Measurements from ENCODE around the gene KCNMA1. TPM values are rescaled to one million over a fixed set of nuclear protein-coding genes. Genes with fewer than 3 reads are reported as not detected.

The KCNMA1 gene
- total and polyA plus RNA-seq, 10 of the 15 experiments (the other 5 are each of a cell fraction or from before 2014, with no cell fraction given) = 8.5 to 77.0 (median 21.3) TPM

DNA sequence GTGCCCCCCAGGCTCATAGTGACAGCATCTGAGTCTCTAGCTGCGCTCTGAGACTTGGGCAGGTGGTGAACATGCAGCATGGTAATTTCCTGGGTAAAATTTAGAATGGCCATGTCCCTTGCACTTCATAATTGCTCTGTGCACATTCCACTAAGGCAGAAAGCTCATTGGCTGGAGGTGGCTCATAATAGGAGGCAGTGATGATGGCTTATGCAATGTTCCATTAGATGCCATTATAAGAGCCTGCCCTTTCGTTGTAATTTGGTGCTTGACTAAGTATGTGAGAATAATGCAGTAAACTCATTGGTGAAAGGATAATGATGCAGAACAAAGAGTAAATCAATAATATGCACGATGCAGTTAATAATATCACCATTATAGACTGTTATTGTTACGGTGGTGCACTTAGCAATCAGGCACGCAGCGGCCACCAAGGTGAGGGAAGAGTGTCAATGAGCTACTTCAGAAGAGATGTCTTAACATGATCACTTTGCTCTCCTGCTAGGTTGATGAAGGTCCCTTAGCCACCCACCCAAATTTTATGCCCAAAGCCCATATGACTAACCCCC lies 545.9 kb downstream of the KCNMA1 start:
- intact Hi-C loops (cut with micrococcal nuclease; ENCODE audit: unreplicated experiment) (no loop called here), in situ Hi-C loops (cut with MboI) (no loop called here)
- Histone ChIP-seq H3K4me1 (ENCODE audit: control insufficient read depth, insufficient read depth, low read length) (no peaks in the 10 kb centered on the region), H3K27ac (ENCODE audit: control insufficient read depth, insufficient read depth) (no peak overlapping the region), H2AFZ (ENCODE audit: control insufficient read depth, low read depth, low read length) (no peak overlapping the region), H3K27me3 (replicated peaks in 1 of 2; ENCODE audit: control insufficient read depth in 2 of 2, insufficient read depth in 2 of 2, low read length in 1 of 2) (no peaks in the 10 kb centered on the region), H4K20me1 (ENCODE audit: control insufficient read depth, insufficient read depth) (no peaks in the 10 kb centered on the region), H3K4me3 (no peak overlapping the region), H3K9ac (ENCODE audit: control insufficient read depth, insufficient read depth, low read length) (no peak overlapping the region), H3K4me2 (ENCODE audit: control insufficient read depth, insufficient read depth) (no peak overlapping the region), H3K9me3 (replicated peaks; ENCODE audit: control insufficient read depth, insufficient read depth, low read length) (no peaks in the 10 kb centered on the region), H3K36me3 (ENCODE audit: control insufficient read depth in 2 of 2, insufficient read depth in 2 of 2, low read length in 1 of 2) (no peaks in the 10 kb centered on the region; a peak in 1 of 4 replicates), H3K79me2 (ENCODE audit: control insufficient read depth, insufficient read depth, low read length) (no peaks in the 10 kb centered on the region)
- 58% methylated on average over 6 of the region's 6 CpGs for WGBS (ENCODE audit: insufficient coverage, insufficient replicate concordance, low lambda C conversion rate, missing lambda C conversion rate)
- TF ChIP-seq, protein P1, sequence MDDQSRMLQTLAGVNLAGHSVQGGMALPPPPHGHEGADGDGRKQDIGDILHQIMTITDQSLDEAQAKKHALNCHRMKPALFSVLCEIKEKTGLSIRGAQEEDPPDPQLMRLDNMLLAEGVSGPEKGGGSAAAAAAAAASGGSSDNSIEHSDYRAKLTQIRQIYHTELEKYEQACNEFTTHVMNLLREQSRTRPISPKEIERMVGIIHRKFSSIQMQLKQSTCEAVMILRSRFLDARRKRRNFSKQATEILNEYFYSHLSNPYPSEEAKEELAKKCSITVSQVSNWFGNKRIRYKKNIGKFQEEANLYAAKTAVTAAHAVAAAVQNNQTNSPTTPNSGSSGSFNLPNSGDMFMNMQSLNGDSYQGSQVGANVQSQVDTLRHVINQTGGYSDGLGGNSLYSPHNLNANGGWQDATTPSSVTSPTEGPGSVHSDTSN (IDR thresholded peaks at IDR 0.05; ENCODE audit: insufficient replicate concordance, low read depth, low read length) = no peak
- no peak for TF ChIP-seq HSF1 (IDR thresholded peaks at IDR 0.05; ENCODE audit: low read depth, low read length)
- no peak for TF ChIP-seq MLLT1 (IDR thresholded peaks at IDR 0.05)
- SMC1A ChIA-PET (ENCODE audit: uncharacterized antibody, unreplicated experiment) = interaction anchor here (0.6 kb wide), 1 partner anchor 928 kb away, joined by 3 read pairs; no protein-coding TSS in a partner anchor
- POLR2A ChIA-PET = no interaction called here
- CTCF ChIA-PET = no interaction called here
- ATAC-seq (no peak), FAIRE-seq (no peak), DNase-seq (ENCODE audit: low read depth, low spot score) (no peak)
- RAD21 ChIA-PET (ENCODE audit: unreplicated experiment) = no interaction called here
- no TSS peak for BruUV-seq (replicated peaks)
